Stomach (tissue), 9 donors: ENCODE data around the gene HLA-A. TPM values are rescaled to one million over a fixed set of nuclear protein-coding genes. Genes with fewer than 3 reads are reported as not detected.

ENCODE experiments used
- DNase-seq, 2 donors: peaks; one replicate each; pipeline versions ENCODE4 v3.0.0 to v3.0.0-alpha.2; 2013 to 2019
- H3K27ac ChIP-seq, 5 donors: fragments of 200-600 bp in 4 of 5; sonication (generic) in 4 of 5; one replicate each; pipeline ENCODE4 v1.5.1; 2013 to 2019; ENCODE audit warnings: mild to moderate bottlenecking in 1 of 5, moderate library complexity in 1 of 5
- H3K27me3 ChIP-seq, 3 donors: fragments of 200-600 bp; sonication (generic); one replicate each; pipeline ENCODE4 v1.5.1; 2017 to 2019; ENCODE audit warnings: mixed run types in 1 of 3
- H3K36me3 ChIP-seq, 4 donors: fragments of 200-600 bp; sonication (generic); 1 replicate in 3 of 4; 2 replicates in 1 of 4; pipeline ENCODE4 v1.5.1; 2016 to 2019
- H3K4me1 ChIP-seq, 4 donors: fragments of 200-600 bp; sonication (generic); one replicate each; pipeline ENCODE4 v1.5.1; 2016 to 2019
- H3K4me3 ChIP-seq, 4 donors: fragments of 200-600 bp; sonication (generic) in 3 of 4; one replicate each; pipeline ENCODE4 v1.5.1; 2016 to 2019; ENCODE audit warnings: mild to moderate bottlenecking in 1 of 4
- H3K9me3 ChIP-seq, 4 donors: fragments of 200-600 bp; sonication (generic); one replicate each; pipeline ENCODE4 v1.5.1; 2016 to 2019
- CTCF ChIP-seq, 7 experiments: fragments of 450-650 bp in 4 of 7; fragments of 200-600 bp in 3 of 7; sonication (generic) in 3 of 7; IDR thresholded peaks; one replicate each; pipeline ENCODE4 v1.5.1; 2016 to 2019; ENCODE audit warnings: antibody characterized with exemption in 7 of 7, control low read depth in 2 of 7, mild to moderate bottlenecking in 1 of 7
- EP300 ChIP-seq: sonication (generic); formaldehyde crosslinking; IDR thresholded peaks from one replicate; pipeline ENCODE4 v1.6.1; 2017; ENCODE audit warnings: antibody characterized with exemption
- POLR2A ChIP-seq, 4 donors: fragments of 450-650 bp; IDR thresholded peaks; one replicate each; pipeline ENCODE4 v1.6.1; 2016; ENCODE audit warnings: antibody characterized with exemption in 4 of 4, control low read depth in 2 of 4, mild to moderate bottlenecking in 1 of 4, moderate library complexity in 1 of 4
- POLR2AphosphoS5 ChIP-seq, 3 donors: sonication (generic); formaldehyde crosslinking; IDR thresholded peaks; one replicate each; pipeline ENCODE4 v1.6.1; 2016; ENCODE audit warnings: antibody characterized with exemption in 3 of 3
- WGBS, 5 donors: extraction: QIAGEN DNeasy Blood & Tissue Kit in 3 of 5; methylation state at CpG; one replicate each; pipeline versions ENCODE4 v1.1.5 to v1.1.7; 2013 to 2018; 5-methylcytosine and 5-hydroxymethylcytosine counted together
- intact Hi-C: fragments of 100-400 bp; cut with DNase I; formaldehyde crosslinking; loops from one replicate; pipeline ENCODE4 v1.15.1; 2023; ENCODE audit warnings: low total_unique reads
- polyA plus RNA-seq, 3 donors: library from polyadenylated mRNA; stranded (reverse); fragments of 200-250 nt; gene quantifications; one replicate each; pipeline ENCODE4 v1.2.3, GENCODE V29; 2013
- total RNA-seq, 5 donors: library from RNA; depleted of rRNA; stranded (reverse); fragments of >200 nt; gene quantifications; one replicate each; pipeline versions ENCODE4 v1.1.0 to v1.2.3, GENCODE V29; 2014 to 2016
- donor health status: healthy with polysubstance abuse.
- donor health status: Bipolar disorder and iron deficiency.
- donor health status: healthy.

HLA-A gene
- total and polyA plus RNA-seq, 8 donors = 142 to 910 (median 303) TPM

- TF ChIP-seq POLR2A (IDR thresholded peaks at IDR 0.05) (no peak), EP300 (no peak), POLR2AphosphoS5 (IDR thresholded peaks at IDR 0.05) (no peak)
- DNase-seq = no peak
- H3K9me3 ChIP-seq = no peaks in the 10 kb centered on the region
- intact Hi-C loops = no loop called here
- H3K27me3 ChIP-seq = no peaks in the 10 kb centered on the region
- H3K36me3 ChIP-seq = peaks cover 0 to 15% (median 11%) of the 10 kb centered on the region in 4 donors
- peaks cover 0 to 6% (median 0%) of the 10 kb centered on the region in 4 donors for H3K4me1 ChIP-seq
- 63 to 84% (median 64%) methylated on average over 3 of the region's 3 CpGs for WGBS, 5 donors
- no peak overlapping the region for H3K27ac ChIP-seq
- H3K4me3 ChIP-seq = no peak overlapping the region
These were observed 9.6 kb downstream of the HLA-A start for GRCh38 chr6:29951882-29952281.

GRCh38 chr6:29953001-29953441 lies 10.7 kb downstream of the HLA-A start:
- Histone ChIP-seq H3K4me1 (peaks cover 0 to 6% (median 0%) of the 10 kb centered on the region in 4 donors), H3K36me3 (peaks cover 0 to 9% (median 5%) of the 10 kb centered on the region in 4 donors), H3K4me3 (no peak overlapping the region), H3K27ac (no peak overlapping the region), H3K9me3 (no peaks in the 10 kb centered on the region), H3K27me3 (no peaks in the 10 kb centered on the region)
- no peak for TF ChIP-seq EP300
- DNase-seq = no peak
- intact Hi-C loops = no loop called here
- WGBS, 5 donors = 47 to 81% (median 63%) methylated on average over 3 of the region's 3 CpGs

GRCh38 chr6:29953686-29954085 lies 11.4 kb downstream of the HLA-A start:
- Histone ChIP-seq H3K4me3 (no peak overlapping the region), H3K36me3 (peaks cover 0 to 2% (median 0%) of the 10 kb centered on the region in 4 donors), H3K4me1 (peaks cover 0 to 6% (median 0%) of the 10 kb centered on the region in 4 donors), H3K9me3 (no peaks in the 10 kb centered on the region), H3K27ac (no peak overlapping the region), H3K27me3 (no peaks in the 10 kb centered on the region)
- no peak for DNase-seq
- WGBS, 5 donors = 32 to 67% (median 48%) methylated on average over 2 of the region's 2 CpGs
- TF ChIP-seq POLR2A (IDR thresholded peaks at IDR 0.05) = no peak
- TF ChIP-seq EP300 = no peak
- TF ChIP-seq POLR2AphosphoS5 (IDR thresholded peaks at IDR 0.05) = no peak
- no peak for TF ChIP-seq CTCF (IDR thresholded peaks at IDR 0.05)
- intact Hi-C loops = no loop called here

- intact Hi-C loops = no loop called here
- Histone ChIP-seq H3K9me3 (no peaks in the 10 kb centered on the region), H3K4me1 (peaks cover 0 to 6% (median 0%) of the 10 kb centered on the region in 4 donors), H3K4me3 (no peak overlapping the region), H3K36me3 (no peaks in the 10 kb centered on the region), H3K27ac (no peak overlapping the region), H3K27me3 (no peaks in the 10 kb centered on the region)
- TF ChIP-seq EP300 (no peak), POLR2A (IDR thresholded peaks at IDR 0.05) (no peak), POLR2AphosphoS5 (IDR thresholded peaks at IDR 0.05) (no peak), CTCF (IDR thresholded peaks at IDR 0.05) (no peak)
- DNase-seq = no peak
- WGBS, 5 donors = 0 to 80% (median 0%) methylated on average over 1 of the region's 1 CpG
These were observed 11.9 kb downstream of the HLA-A start for GRCh38 chr6:29954272-29954671.

- no peak overlapping the region for H3K4me3 ChIP-seq
These were observed 13.5 kb downstream of the HLA-A start for GRCh38 chr6:29955783-29956182.

More at GRCh38 chr6:29955783-29956182, 13.5 kb downstream of the HLA-A start:
- TF ChIP-seq POLR2A (IDR thresholded peaks at IDR 0.05) (no peak), POLR2AphosphoS5 (IDR thresholded peaks at IDR 0.05) (no peak), EP300 (no peak), CTCF (IDR thresholded peaks at IDR 0.05) (no peak)
- intact Hi-C loops = no loop called here
- Histone ChIP-seq H3K4me1 (peaks cover 0 to 6% (median 0%) of the 10 kb centered on the region in 4 donors), H3K27ac (no peak overlapping the region), H3K27me3 (no peaks in the 10 kb centered on the region), H3K9me3 (no peaks in the 10 kb centered on the region), H3K36me3 (no peaks in the 10 kb centered on the region)
- WGBS, 5 donors = 61 to 83% (median 82%) methylated on average over 9 of the region's 9 CpGs
- DNase-seq = no peak
